Astrocyte (in vitro differentiated cells and primary cell): ENCODE results near the gene GALNT18. TPM values are rescaled to one million over a fixed set of nuclear protein-coding genes. Genes with fewer than 3 reads are reported as not detected.

Source experiments
- DNase-seq: peaks from one replicate; pipeline ENCODE4 v3.0.0-alpha.2; 2010; ENCODE audit warnings: low read depth
- FAIRE-seq: peaks from 2 replicates; lab custom pipeline; 2011; peaks lifted over from hg19 to GRCh38; lab: Jason Lieb, UNC
- H2AFZ ChIP-seq: 2 replicates; pipeline ENCODE4 v1.6.0; 2012; ENCODE audit warnings: low read depth, low read length, inconsistent platforms
- H3K27ac ChIP-seq: 2 replicates; pipeline ENCODE4 v1.5.1; 2011; ENCODE audit warnings: low read depth, low read length, inconsistent platforms
- H3K27me3 ChIP-seq: 2 replicates; pipeline ENCODE4 v1.6.0; 2011; ENCODE audit warnings: low read length, inconsistent platforms; ENCODE audit not compliant: insufficient read depth
- H3K36me3 ChIP-seq: 2 replicates; pipeline ENCODE4 v1.5.1; 2011; ENCODE audit warnings: low read length, inconsistent platforms; ENCODE audit not compliant: insufficient read depth
- H3K4me1 ChIP-seq: 2 replicates; pipeline ENCODE4 v1.5.1; 2011; ENCODE audit warnings: low read length, inconsistent platforms; ENCODE audit not compliant: insufficient read depth
- H3K4me2 ChIP-seq: 2 replicates; pipeline ENCODE4 v1.6.0; 2012; ENCODE audit warnings: low read length, inconsistent platforms
- H3K4me3 ChIP-seq: 2 replicates; pipeline ENCODE4 v1.5.1; 2011; ENCODE audit warnings: low read depth, mild to moderate bottlenecking, low read length, inconsistent platforms; ENCODE audit not compliant: insufficient read depth
- H3K79me2 ChIP-seq: 2 replicates; pipeline ENCODE4 v1.6.0; 2012; ENCODE audit warnings: mild to moderate bottlenecking, low read length, inconsistent platforms; ENCODE audit not compliant: insufficient read depth
- H3K9ac ChIP-seq: 2 replicates; pipeline ENCODE4 v1.6.0; 2012; ENCODE audit warnings: mild to moderate bottlenecking, low read length, inconsistent platforms
- H3K9me3 ChIP-seq: 2 replicates; pipeline ENCODE4 v1.5.1; 2012; ENCODE audit warnings: low read depth, mild to moderate bottlenecking, low read length, inconsistent platforms; ENCODE audit not compliant: insufficient read depth
- H4K20me1 ChIP-seq: 2 replicates; pipeline ENCODE4 v1.6.0; 2012; ENCODE audit warnings: low read length, inconsistent platforms; ENCODE audit not compliant: insufficient read depth
- H3K27ac Mint-ChIP-seq: one replicate; pipeline ENCODE4 v1.8.0; 2021; ENCODE audit warnings: mild to moderate bottlenecking, mixed read lengths; ENCODE audit not compliant: unreplicated experiment
- H3K27me3 Mint-ChIP-seq: one replicate; pipeline ENCODE4 v1.8.0; 2021; ENCODE audit warnings: low read depth, mixed read lengths; ENCODE audit not compliant: unreplicated experiment
- H3K36me3 Mint-ChIP-seq: one replicate; pipeline ENCODE4 v1.8.0; 2021; ENCODE audit warnings: low read depth, mixed read lengths; ENCODE audit not compliant: unreplicated experiment
- H3K4me1 Mint-ChIP-seq: one replicate; pipeline ENCODE4 v1.8.0; 2021; ENCODE audit warnings: low read depth, mixed read lengths; ENCODE audit not compliant: unreplicated experiment
- H3K4me3 Mint-ChIP-seq: one replicate; pipeline ENCODE4 v1.8.0; 2021; ENCODE audit warnings: mild to moderate bottlenecking, moderate library complexity, mixed read lengths; ENCODE audit not compliant: unreplicated experiment
- H3K9me3 Mint-ChIP-seq: one replicate; pipeline ENCODE4 v1.8.0; 2021; ENCODE audit warnings: mild to moderate bottlenecking, mixed read lengths; ENCODE audit not compliant: unreplicated experiment
- EZH2 ChIP-seq: IDR thresholded peaks from 2 replicates; pipeline ENCODE4 v1.6.1; 2012; ENCODE audit warnings: mild to moderate bottlenecking, low read length, inconsistent platforms; ENCODE audit not compliant: insufficient read depth
- total RNA-seq: library from RNA; stranded (reverse); gene quantifications from 2 replicates; pipeline ENCODE4 v1.2.1, GENCODE V29; 2021
- TF ChIP-seq, protein P1 (sequence below): IDR thresholded peaks from 2 replicates; pipeline ENCODE4 v1.5.1; 2011; ENCODE audit warnings: low read depth, mild to moderate bottlenecking, inconsistent platforms, low read length, moderate library complexity; ENCODE audit not compliant: insufficient read depth

Gene GALNT18
- total RNA-seq, 1 donor from 2014 or later = 6.5 TPM

DNA sequence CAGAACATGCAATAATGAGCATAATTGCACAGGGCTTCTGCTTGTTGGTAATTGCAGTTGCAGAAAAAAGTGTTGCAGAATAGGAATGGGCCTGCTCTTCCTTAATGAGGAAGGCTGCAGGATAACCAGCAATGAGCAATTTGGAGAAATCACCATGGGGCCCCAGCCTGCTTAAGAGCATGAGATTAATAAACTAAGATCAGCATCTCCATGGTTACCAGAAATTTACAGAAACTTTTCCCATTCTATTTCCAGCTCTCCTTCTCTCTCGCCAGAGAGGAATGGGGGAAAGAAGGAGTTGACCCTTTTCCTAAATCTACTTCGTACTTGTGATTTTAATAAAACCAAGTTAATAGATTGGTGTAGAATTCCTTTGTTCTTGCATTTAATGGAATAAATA lies 187.8 kb downstream of the GALNT18 start:
- Histone ChIP-seq H3K27me3 (peaks cover 21% of the 10 kb centered on the region), H3K79me2 (no peaks in the 10 kb centered on the region), H3K4me1 (no peaks in the 10 kb centered on the region), H3K27ac (no peak overlapping the region), H4K20me1 (no peaks in the 10 kb centered on the region), H3K36me3 (no peaks in the 10 kb centered on the region), H3K4me2 (no peak overlapping the region), H3K9ac (no peak overlapping the region), H3K9me3 (no peaks in the 10 kb centered on the region), H3K4me3 (no peak overlapping the region), H2AFZ (no peak overlapping the region)
- DNase-seq = no peak
- no peak for FAIRE-seq
- Mint-ChIP-seq H3K4me1 (peaks cover 4% of the 10 kb centered on the region), H3K27ac (no peak overlapping the region), H3K27me3 (peaks cover 66% of the 10 kb centered on the region), H3K9me3 (peaks cover 3% of the 10 kb centered on the region), H3K36me3 (peaks cover 20% of the 10 kb centered on the region), H3K4me3 (no peak overlapping the region)
- TF ChIP-seq EZH2 = no peak
- TF ChIP-seq, protein P1, sequence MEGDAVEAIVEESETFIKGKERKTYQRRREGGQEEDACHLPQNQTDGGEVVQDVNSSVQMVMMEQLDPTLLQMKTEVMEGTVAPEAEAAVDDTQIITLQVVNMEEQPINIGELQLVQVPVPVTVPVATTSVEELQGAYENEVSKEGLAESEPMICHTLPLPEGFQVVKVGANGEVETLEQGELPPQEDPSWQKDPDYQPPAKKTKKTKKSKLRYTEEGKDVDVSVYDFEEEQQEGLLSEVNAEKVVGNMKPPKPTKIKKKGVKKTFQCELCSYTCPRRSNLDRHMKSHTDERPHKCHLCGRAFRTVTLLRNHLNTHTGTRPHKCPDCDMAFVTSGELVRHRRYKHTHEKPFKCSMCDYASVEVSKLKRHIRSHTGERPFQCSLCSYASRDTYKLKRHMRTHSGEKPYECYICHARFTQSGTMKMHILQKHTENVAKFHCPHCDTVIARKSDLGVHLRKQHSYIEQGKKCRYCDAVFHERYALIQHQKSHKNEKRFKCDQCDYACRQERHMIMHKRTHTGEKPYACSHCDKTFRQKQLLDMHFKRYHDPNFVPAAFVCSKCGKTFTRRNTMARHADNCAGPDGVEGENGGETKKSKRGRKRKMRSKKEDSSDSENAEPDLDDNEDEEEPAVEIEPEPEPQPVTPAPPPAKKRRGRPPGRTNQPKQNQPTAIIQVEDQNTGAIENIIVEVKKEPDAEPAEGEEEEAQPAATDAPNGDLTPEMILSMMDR = no peak

- FAIRE-seq = no peak
- Mint-ChIP-seq H3K27me3 (peaks cover 60% of the 10 kb centered on the region), H3K4me1 (peaks cover 4% of the 10 kb centered on the region), H3K4me3 (no peak overlapping the region), H3K36me3 (peaks cover 19% of the 10 kb centered on the region), H3K27ac (no peak overlapping the region), H3K9me3 (peaks cover 3% of the 10 kb centered on the region)
- H3K4me3 ChIP-seq = no peak overlapping the region
- H3K4me2 ChIP-seq = no peak overlapping the region
- no peak overlapping the region for H3K27ac ChIP-seq
- no peaks in the 10 kb centered on the region for H3K36me3 ChIP-seq
- no peaks in the 10 kb centered on the region for H3K79me2 ChIP-seq
- DNase-seq = no peak
- H3K4me1 ChIP-seq = no peaks in the 10 kb centered on the region
- no peaks in the 10 kb centered on the region for H4K20me1 ChIP-seq
- H2AFZ ChIP-seq = no peak overlapping the region
- H3K27me3 ChIP-seq = peaks cover 21% of the 10 kb centered on the region
- TF ChIP-seq, protein P1 = no peak
- TF ChIP-seq EZH2 = no peak
- no peaks in the 10 kb centered on the region for H3K9me3 ChIP-seq
- H3K9ac ChIP-seq = no peak overlapping the region
These were observed 189.0 kb downstream of the GALNT18 start for GRCh38 chr11:11432621-11433319.

- Mint-ChIP-seq H3K9me3 (no peaks in the 10 kb centered on the region), H3K36me3 (peaks cover 17% of the 10 kb centered on the region), H3K27me3 (peaks cover 46% of the 10 kb centered on the region), H3K4me1 (peaks cover 13% of the 10 kb centered on the region), H3K27ac (no peak overlapping the region), H3K4me3 (no peak overlapping the region)
- Histone ChIP-seq H3K36me3 (no peaks in the 10 kb centered on the region), H3K27ac (no peak overlapping the region), H3K79me2 (no peaks in the 10 kb centered on the region), H4K20me1 (no peaks in the 10 kb centered on the region), H3K4me3 (no peak overlapping the region), H2AFZ (no peak overlapping the region), H3K4me2 (no peak overlapping the region), H3K9me3 (no peaks in the 10 kb centered on the region), H3K4me1 (no peaks in the 10 kb centered on the region), H3K27me3 (peaks cover 14% of the 10 kb centered on the region), H3K9ac (no peak overlapping the region)
- TF ChIP-seq, protein P1 = no peak
- no peak for TF ChIP-seq EZH2
- DNase-seq = no peak
- FAIRE-seq = no peak
These were observed 191.4 kb downstream of the GALNT18 start for GRCh38 chr11:11430431-11430830.
